Measurements from ENCODE around the gene TMEM87B. TPM values are rescaled to one million over a fixed set of nuclear protein-coding genes. Genes with fewer than 3 reads are reported as not detected.
"Not testable (repeated sequence)": the region's sequence is repeated elsewhere in the genome, so short reads cannot be mapped to it uniquely, and the experiment has no call there.

Gene TMEM87B
- total and polyA plus RNA-seq, 5 donors, result 4.4 to 10.8 (median 9.6) TPM

DNA sequence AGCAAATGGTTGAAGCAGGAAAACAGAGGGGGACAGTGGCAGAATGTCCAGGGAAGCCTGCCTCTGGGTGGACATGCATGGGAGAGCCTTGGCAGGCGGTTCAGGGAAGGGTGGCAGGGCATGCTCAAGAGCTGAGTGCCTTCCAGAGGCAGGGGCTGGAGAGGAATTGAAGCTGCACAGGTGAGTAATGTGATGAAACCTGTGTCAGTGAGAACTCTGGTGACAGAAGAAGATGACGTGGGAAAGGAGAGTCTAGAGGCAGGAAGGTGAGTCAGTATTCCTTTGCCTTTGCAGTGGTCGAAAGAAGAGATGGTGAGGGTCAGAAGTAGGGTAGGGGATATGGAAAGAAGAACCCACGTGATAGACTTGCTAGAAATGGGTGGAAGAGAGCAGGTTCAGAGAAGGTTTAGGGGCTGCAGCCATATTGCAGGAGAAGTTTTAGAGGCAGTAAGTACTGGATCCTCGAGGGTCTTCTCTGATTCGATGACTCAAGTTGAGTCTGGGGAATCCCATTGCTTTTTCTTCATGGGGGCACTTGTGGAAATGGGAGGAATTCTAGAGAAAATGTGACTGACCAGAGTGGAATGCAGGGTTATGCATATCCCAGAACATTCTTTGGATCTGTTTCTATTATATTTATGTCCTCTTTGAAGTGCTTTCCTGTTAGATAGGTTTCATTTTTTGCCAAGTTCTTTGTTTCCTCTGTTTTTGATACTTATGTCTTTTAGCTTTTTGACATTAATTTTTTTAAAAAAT, 37.4 kb downstream of the TMEM87B start:
- Histone ChIP-seq H3K27ac (ENCODE audit: low read length) (no peak overlapping the region), H3K4me1 (ENCODE audit: control insufficient read depth, insufficient read depth, low read length) (no peaks in the 10 kb centered on the region), H3K27me3 (ENCODE audit: control insufficient read depth, insufficient read depth) (no peaks in the 10 kb centered on the region), H3K9me3 (ENCODE audit: control insufficient read depth, low read length) (no peaks in the 10 kb centered on the region), H3K4me3 (ENCODE audit: low read length) (no peak overlapping the region)
- WGBS, result 82% methylated on average over 6 of the region's 6 CpGs
- DNase-seq (no peak), ATAC-seq (no peak)
- intact Hi-C loops (cut with DNase I), result no loop called here

- Histone ChIP-seq H3K4me1 (ENCODE audit: control insufficient read depth, insufficient read depth, low read length) (no peaks in the 10 kb centered on the region), H3K4me3 (ENCODE audit: low read length) (no peak overlapping the region), H3K27ac (ENCODE audit: low read length) (no peak overlapping the region), H3K27me3 (ENCODE audit: control insufficient read depth, insufficient read depth) (no peaks in the 10 kb centered on the region), H3K9me3 (ENCODE audit: control insufficient read depth, low read length) (no peaks in the 10 kb centered on the region)
- ATAC-seq, result no peak
- WGBS, result 70% methylated on average over 1 of the region's 1 CpG
- intact Hi-C loops (cut with DNase I), result no loop called here
- DNase-seq, result no peak
Observed at GRCh38 chr2:112093216-112093615, 38.1 kb downstream of the TMEM87B start.

- no peak for DNase-seq
- no peaks in the 10 kb centered on the region for H3K27me3 ChIP-seq (ENCODE audit: control insufficient read depth, insufficient read depth)
- H3K9me3 ChIP-seq (ENCODE audit: control insufficient read depth, low read length), result no peaks in the 10 kb centered on the region
- H3K27ac ChIP-seq (ENCODE audit: low read length), result no peak overlapping the region
- WGBS, result 81% methylated on average over 1 of the region's 1 CpG
- ATAC-seq, result no peak
- H3K4me1 ChIP-seq (ENCODE audit: control insufficient read depth, insufficient read depth, low read length), result no peaks in the 10 kb centered on the region
- intact Hi-C loops (cut with DNase I), result no loop called here
- H3K4me3 ChIP-seq (ENCODE audit: low read length), result no peak overlapping the region
Observed at GRCh38 chr2:112095681-112096080, 40.6 kb downstream of the TMEM87B start.

- no peak for DNase-seq
- no peak overlapping the region for H3K27ac ChIP-seq (ENCODE audit: low read length)
- H3K9me3 ChIP-seq (ENCODE audit: control insufficient read depth, low read length), result no peaks in the 10 kb centered on the region
- ATAC-seq, result no peak
- no peaks in the 10 kb centered on the region for H3K27me3 ChIP-seq (ENCODE audit: control insufficient read depth, insufficient read depth)
- 83% methylated on average over 10 of the region's 10 CpGs for WGBS
- intact Hi-C loops (cut with DNase I), result no loop called here
- H3K4me3 ChIP-seq (ENCODE audit: low read length), result no peak overlapping the region
- no peaks in the 10 kb centered on the region for H3K4me1 ChIP-seq (ENCODE audit: control insufficient read depth, insufficient read depth, low read length)
Observed at GRCh38 chr2:112096098-112096497, 41.0 kb downstream of the TMEM87B start.

DNA sequence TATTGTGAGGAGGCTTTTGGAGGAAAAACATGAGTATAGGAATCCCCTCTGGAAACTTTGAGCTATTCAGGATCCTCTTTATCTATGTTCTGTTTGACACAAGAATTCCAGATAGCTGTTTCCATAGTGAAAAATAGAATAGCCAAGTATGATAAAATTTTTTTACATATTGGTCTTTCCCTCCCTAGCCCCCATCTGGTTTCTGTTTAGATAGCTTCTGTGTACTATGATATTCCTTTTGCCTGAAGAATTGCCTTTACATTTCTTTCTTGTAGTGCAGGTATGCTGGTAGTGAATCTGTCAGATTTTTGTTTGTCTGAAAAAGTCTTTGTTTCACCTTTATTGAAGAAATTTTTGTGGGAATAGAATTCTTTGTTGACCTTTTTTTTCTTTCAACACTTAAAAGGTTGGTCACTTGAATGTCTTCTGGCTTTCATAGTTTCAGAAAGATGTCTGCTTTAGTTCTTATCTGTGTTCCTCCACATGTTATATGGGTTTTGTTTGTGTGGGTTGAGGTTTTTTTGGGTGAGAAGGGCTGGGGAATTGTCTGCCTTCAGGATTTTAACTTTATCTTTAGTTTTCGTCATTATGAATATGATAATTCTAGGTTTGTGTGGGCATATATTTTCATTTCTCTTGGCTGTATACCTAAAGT, 53.2 kb downstream of the TMEM87B start:
- WGBS, result 68% methylated on average over 1 of the region's 1 CpG
- ATAC-seq, result no peak
- no peak overlapping the region for H3K27ac ChIP-seq (ENCODE audit: low read length)
- no peaks in the 10 kb centered on the region for H3K4me1 ChIP-seq (ENCODE audit: control insufficient read depth, insufficient read depth, low read length)
- intact Hi-C loops (cut with DNase I), result no loop called here
- no peaks in the 10 kb centered on the region for H3K27me3 ChIP-seq (ENCODE audit: control insufficient read depth, insufficient read depth)
- DNase-seq, result no peak
- no peaks in the 10 kb centered on the region for H3K9me3 ChIP-seq (ENCODE audit: control insufficient read depth, low read length)
- no peak overlapping the region for H3K4me3 ChIP-seq (ENCODE audit: low read length)

- Histone ChIP-seq H3K27ac (ENCODE audit: low read length) (no peak overlapping the region), H3K27me3 (ENCODE audit: control insufficient read depth, insufficient read depth) (no peaks in the 10 kb centered on the region), H3K4me3 (ENCODE audit: low read length) (no peak overlapping the region), H3K4me1 (ENCODE audit: control insufficient read depth, insufficient read depth, low read length) (no peaks in the 10 kb centered on the region), H3K9me3 (ENCODE audit: control insufficient read depth, low read length) (no peaks in the 10 kb centered on the region)
- no peak for DNase-seq
- ATAC-seq, result no peak
- intact Hi-C loops (cut with DNase I), result no loop called here
Observed at GRCh38 chr2:112109278-112109677, 54.2 kb downstream of the TMEM87B start.

GRCh38 chr2:112110966-112111365, 55.9 kb downstream of the TMEM87B start:
- H3K4me3 ChIP-seq (ENCODE audit: low read length), result no peak overlapping the region
- intact Hi-C loops (cut with DNase I), result no loop called here
- WGBS, result 100% methylated on average over 1 of the region's 1 CpG
- ATAC-seq, result no peak
- no peaks in the 10 kb centered on the region for H3K9me3 ChIP-seq (ENCODE audit: control insufficient read depth, low read length)
- H3K4me1 ChIP-seq (ENCODE audit: control insufficient read depth, insufficient read depth, low read length), result no peaks in the 10 kb centered on the region
- DNase-seq, result no peak
- H3K27me3 ChIP-seq (ENCODE audit: control insufficient read depth, insufficient read depth), result no peaks in the 10 kb centered on the region
- no peak overlapping the region for H3K27ac ChIP-seq (ENCODE audit: low read length)

DNA sequence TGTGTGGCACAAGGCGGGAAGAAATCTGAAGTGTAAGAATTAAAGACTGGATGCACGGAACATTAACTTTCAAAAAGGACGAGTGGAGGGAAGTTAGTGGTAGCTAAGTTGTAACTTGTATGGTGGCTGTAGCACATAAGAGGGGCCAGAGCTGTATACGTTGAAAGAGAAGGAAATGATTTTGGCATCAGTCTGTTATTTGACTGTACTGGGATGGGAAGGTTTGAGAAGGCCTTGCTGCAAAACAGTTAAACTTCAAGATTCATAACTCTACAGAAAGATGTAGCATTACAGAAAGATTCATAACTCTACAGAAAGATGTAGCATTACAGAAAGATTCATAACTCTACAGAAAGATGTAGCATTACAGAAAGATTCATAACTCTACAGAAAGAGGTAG, 58.3 kb downstream of the TMEM87B start:
- DNase-seq; H3K4me1 ChIP-seq (ENCODE audit: control insufficient read depth, insufficient read depth, low read length); H3K27me3 ChIP-seq (ENCODE audit: control insufficient read depth, insufficient read depth); intact Hi-C loops (cut with DNase I); ATAC-seq; H3K27ac ChIP-seq (ENCODE audit: low read length); H3K9me3 ChIP-seq (ENCODE audit: control insufficient read depth, low read length); H3K4me3 ChIP-seq (ENCODE audit: low read length): not testable (repeated sequence)
- 96% methylated on average over 4 of the region's 4 CpGs for WGBS

DNA sequence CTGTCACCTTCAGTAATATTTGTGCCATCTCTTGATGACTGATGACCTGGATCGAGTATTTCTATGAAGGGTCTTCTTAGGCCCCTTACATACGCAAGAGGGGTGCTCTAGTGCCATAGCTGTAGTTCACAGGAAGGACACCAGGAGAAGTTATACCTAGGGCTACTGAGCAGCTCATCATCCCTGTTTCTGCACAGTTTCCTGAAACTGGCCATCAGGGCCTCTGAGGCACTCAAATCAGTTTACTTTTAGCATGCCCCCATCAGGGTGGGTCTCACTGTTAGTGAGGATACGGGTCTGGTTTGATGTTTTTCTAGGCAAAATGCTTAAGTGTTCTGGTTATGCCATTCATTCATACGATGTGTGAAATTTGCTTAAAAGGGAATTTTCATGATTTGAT, 63.1 kb downstream of the TMEM87B start:
- 90% methylated on average over 4 of the region's 4 CpGs for whole genome bisulfite sequencing
- Histone ChIP-seq H3K9me3 (ENCODE audit: control insufficient read depth, low read length) (no peaks in the 10 kb centered on the region), H3K27me3 (ENCODE audit: control insufficient read depth, insufficient read depth) (no peaks in the 10 kb centered on the region), H3K4me3 (ENCODE audit: low read length) (no peak overlapping the region), H3K4me1 (ENCODE audit: control insufficient read depth, insufficient read depth, low read length) (no peaks in the 10 kb centered on the region), H3K27ac (ENCODE audit: low read length) (no peak overlapping the region)
- ATAC-seq (no peak), DNase-seq (no peak)
- intact Hi-C loops (cut with DNase I), result no loop called here

GRCh38 chr2:112121682-112122254, 66.7 kb downstream of the TMEM87B start:
- no peak for ATAC-seq

GRCh38 chr2:112129060-112129459, 74.0 kb downstream of the TMEM87B start:
- no peaks in the 10 kb centered on the region for H3K4me1 ChIP-seq (ENCODE audit: control insufficient read depth, insufficient read depth, low read length)
- DNase-seq (no peak), ATAC-seq (no peak)
- no peaks in the 10 kb centered on the region for H3K9me3 ChIP-seq (ENCODE audit: control insufficient read depth, low read length)
- 75% methylated on average over 1 of the region's 1 CpG for WGBS
- H3K27me3 ChIP-seq (ENCODE audit: control insufficient read depth, insufficient read depth), result no peaks in the 10 kb centered on the region
- H3K27ac ChIP-seq (ENCODE audit: low read length), result no peak overlapping the region
- H3K4me3 ChIP-seq (ENCODE audit: low read length), result no peak overlapping the region
- intact Hi-C loops (cut with DNase I), result loop anchor here in 1 of 4 donors (10.0 kb wide), 1 partner anchor 126 kb away; the partner anchor contains the start of gene ZC3H8

More at GRCh38 chr2:112121682-112122254, 66.7 kb downstream of the TMEM87B start:
- no peaks in the 10 kb centered on the region for H3K9me3 ChIP-seq (ENCODE audit: control insufficient read depth, low read length)
- no peak overlapping the region for H3K27ac ChIP-seq (ENCODE audit: low read length)
- no peaks in the 10 kb centered on the region for H3K27me3 ChIP-seq (ENCODE audit: control insufficient read depth, insufficient read depth)
- DNase-seq, result no peak
- no peak overlapping the region for H3K4me3 ChIP-seq (ENCODE audit: low read length)
- intact Hi-C loops (cut with DNase I), result loop anchor here in 1 of 4 donors (10.0 kb wide), 1 partner anchor 133 kb away; the partner anchor contains the start of gene ZC3H8
- no peaks in the 10 kb centered on the region for H3K4me1 ChIP-seq (ENCODE audit: control insufficient read depth, insufficient read depth, low read length)
